Gastrocnemius medialis (tissue), 4 donors: ENCODE data around the gene TMEM187.

Experiments
- CTCF ChIP-seq, 5 experiments: fragments of 450-650 bp in 3 of 5; fragments of 200-600 bp in 2 of 5; sonication (generic) in 2 of 5; IDR thresholded peaks in 4 of 5; conservative IDR thresholded peaks in 1 of 5; 1 replicate in 4 of 5; 2 replicates in 1 of 5; pipeline ENCODE4 v1.5.1; 2016 to 2019; ENCODE audit warnings: antibody characterized with exemption in 5 of 5, mild to moderate bottlenecking in 3 of 5, moderate library complexity in 3 of 5
- POLR2A ChIP-seq, 2 donors: fragments of 450-650 bp; IDR thresholded peaks; one replicate each; pipeline ENCODE4 v1.6.1; 2017; ENCODE audit warnings: antibody characterized with exemption in 2 of 2, mild to moderate bottlenecking in 2 of 2, moderate library complexity in 2 of 2

DNA sequence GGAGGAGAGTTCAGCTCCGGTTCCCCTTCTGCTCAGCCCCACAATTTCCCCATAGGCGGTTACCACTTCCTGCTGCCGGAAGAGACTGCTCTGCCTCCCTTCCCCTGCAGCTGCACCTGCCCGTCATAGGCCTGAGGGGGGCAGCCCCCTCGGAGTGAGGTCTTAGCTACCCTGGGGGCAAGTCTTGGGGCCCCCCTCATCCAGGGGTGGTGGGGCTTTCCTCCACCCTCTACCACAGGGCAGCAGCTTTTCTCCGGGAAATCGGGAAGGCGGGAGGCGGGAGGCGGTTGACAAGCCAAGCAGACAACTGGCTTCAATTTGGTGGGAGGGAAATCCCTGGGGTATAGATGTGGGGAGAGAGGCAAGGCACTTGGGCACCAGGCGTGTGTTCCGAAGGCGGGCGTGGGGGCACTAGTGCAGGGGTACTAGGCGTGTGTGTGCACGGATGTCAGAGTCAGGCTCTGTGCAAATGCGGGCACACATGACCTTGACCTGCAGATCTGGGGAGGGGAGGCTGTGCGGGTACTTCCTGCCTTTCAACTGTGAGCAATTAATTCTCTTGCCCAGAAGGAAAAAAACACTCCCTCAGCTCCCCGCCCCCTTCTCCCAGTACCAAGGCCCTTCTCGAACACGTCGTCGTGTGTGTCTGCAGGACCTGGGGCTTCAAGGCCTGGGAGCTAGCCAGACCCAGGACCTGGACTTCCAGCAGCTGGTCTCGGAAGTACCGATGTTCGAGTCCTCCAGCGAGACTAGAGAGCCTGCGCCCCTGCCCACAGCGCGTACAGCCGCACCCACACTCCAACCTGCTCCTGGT lies 45.5 kb upstream of the TMEM187 start:
- no peak for TF ChIP-seq CTCF (IDR thresholded peaks at IDR 0.05 in 4 of 5, conservative IDR thresholded peaks at IDR 0.05 in 1 of 5)
- peak in 1 of 2 donors; percentile 20 for TF ChIP-seq POLR2A (IDR thresholded peaks at IDR 0.05)
